Gastroesophageal sphincter (tissue), 3 donors: ENCODE measurements around the gene VPS13C.

Experiments
- POLR2A ChIP-seq, 2 donors: fragments of 450-650 bp; IDR thresholded peaks; one replicate each; pipeline ENCODE4 v1.6.1; 2017; ENCODE audit warnings: antibody characterized with exemption in 2 of 2, mild to moderate bottlenecking in 2 of 2, moderate library complexity in 1 of 2
- POLR2AphosphoS5 ChIP-seq: sonication (generic); formaldehyde crosslinking; IDR thresholded peaks from one replicate; pipeline ENCODE4 v1.6.1; 2017; ENCODE audit warnings: antibody characterized with exemption
- TF ChIP-seq, protein P1 (sequence below), 4 experiments: fragments of 200-600 bp in 2 of 4; fragments of 450-650 bp in 2 of 4; sonication (generic) in 1 of 4; IDR thresholded peaks; one replicate each; pipeline ENCODE4 v1.5.1; 2017 to 2019; ENCODE audit warnings: antibody characterized with exemption in 4 of 4, mild to moderate bottlenecking in 2 of 4, moderate library complexity in 2 of 4

- TF ChIP-seq, protein P1, sequence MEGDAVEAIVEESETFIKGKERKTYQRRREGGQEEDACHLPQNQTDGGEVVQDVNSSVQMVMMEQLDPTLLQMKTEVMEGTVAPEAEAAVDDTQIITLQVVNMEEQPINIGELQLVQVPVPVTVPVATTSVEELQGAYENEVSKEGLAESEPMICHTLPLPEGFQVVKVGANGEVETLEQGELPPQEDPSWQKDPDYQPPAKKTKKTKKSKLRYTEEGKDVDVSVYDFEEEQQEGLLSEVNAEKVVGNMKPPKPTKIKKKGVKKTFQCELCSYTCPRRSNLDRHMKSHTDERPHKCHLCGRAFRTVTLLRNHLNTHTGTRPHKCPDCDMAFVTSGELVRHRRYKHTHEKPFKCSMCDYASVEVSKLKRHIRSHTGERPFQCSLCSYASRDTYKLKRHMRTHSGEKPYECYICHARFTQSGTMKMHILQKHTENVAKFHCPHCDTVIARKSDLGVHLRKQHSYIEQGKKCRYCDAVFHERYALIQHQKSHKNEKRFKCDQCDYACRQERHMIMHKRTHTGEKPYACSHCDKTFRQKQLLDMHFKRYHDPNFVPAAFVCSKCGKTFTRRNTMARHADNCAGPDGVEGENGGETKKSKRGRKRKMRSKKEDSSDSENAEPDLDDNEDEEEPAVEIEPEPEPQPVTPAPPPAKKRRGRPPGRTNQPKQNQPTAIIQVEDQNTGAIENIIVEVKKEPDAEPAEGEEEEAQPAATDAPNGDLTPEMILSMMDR (IDR thresholded peaks at IDR 0.05), result no peak
- no peak for TF ChIP-seq POLR2AphosphoS5
- TF ChIP-seq POLR2A (IDR thresholded peaks at IDR 0.05), result no peak
These were observed 67.7 kb downstream of the VPS13C start for GRCh38 chr15:61992518-61992917.
